ENCODE results near the gene CLSTN2. TPM values are rescaled to one million over a fixed set of nuclear protein-coding genes. Genes with fewer than 3 reads are reported as not detected.

The CLSTN2 gene
- total RNA-seq, 1 donor from 2014 or later = 9.7 TPM

DNA sequence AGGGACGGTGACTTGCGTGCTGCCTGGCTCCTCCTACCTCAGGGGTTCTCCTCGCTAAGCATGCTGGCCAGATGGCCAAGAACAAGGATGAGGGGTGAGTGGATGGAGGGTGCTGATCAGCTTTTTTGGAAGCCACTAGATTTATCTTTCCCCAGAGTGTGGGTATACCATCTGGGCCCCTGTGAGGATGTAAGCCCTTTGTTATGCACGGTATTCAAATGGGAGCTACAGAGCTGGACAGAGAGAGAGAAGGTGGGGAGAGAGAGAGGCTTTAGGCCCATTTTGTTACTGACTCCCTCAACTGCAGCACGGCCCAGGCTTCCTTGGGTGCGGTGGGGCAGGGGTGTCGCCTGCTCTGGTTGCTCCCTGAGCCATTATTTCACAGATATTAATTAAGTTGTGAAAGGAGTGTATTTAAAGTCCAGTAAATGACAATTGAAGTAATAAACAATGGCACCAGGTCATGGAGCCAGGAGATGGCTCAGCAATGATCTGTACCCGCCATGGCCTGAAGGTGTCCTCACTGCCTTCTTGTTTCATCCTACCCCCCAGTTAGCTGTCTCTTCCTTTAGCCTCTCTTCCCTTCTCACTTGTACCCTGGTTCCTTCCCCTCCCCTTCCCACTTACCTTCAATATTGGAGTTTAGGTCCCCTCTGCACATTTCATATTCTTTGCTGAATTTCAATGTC, 158.0 kb downstream of the CLSTN2 start:
- DNase-seq (ENCODE audit: low spot score) = no peak

DNA sequence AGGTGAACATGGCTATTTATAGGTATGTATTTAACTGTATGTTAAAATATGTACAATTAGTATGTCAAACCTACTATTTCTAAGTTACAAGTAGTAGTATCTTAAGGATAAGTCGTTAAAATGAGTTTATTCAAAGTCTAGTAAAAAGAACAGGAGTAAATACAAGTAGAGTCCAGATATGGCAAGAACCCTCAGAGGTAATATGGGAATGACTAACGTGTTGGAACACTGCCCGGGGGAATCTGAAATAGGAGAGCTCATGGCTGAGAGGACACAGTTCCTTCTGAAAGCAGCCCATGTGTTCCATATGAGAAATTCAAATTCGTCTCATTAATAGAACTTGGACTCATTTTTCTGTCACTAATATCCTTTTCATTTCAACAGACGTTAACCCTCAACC, 158.8 kb downstream of the CLSTN2 start:
- DNase-seq (ENCODE audit: low spot score) = peak; percentile 66

DNA sequence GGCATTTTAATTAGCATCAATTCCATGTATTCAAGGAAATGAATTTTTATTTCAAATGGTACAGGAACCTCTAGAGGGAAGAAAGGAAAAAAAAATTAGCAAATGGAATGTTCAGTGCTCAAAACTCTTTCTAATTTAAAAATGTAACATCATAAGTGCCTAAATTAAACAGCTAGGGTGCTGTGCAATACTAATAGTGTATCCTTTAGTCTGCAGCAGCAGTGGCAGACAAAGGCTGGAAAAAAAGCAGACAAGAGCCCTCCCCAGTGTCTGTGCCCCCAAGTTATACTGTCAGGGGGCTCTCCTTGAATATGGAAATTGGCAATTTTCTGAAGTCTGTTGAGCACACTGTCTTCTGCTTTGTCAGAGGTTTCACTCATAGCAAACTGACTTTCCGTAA, 159.5 kb downstream of the CLSTN2 start:
- DNase-seq (ENCODE audit: low spot score) = no peak

DNA sequence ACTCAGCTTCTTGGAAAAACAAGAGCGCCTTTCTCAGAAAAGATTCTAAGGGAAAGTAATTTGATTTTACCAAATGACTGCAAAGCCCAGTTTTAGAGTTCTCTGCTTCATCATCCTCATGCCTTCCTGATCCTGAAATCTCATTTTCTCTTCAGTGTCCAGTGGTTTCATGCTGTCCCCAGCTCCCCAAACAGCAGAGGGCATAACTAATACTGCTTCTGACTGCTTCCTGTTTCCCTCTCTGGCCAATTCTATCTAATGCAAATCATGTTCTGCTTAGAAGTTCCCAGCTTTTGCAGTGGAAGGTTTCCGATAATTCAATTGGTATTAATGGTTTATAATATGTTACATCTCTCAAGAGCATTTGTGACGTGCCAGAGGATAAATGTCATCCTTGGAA, 161.1 kb downstream of the CLSTN2 start:
- DNase-seq (ENCODE audit: low spot score) = no peak

DNA sequence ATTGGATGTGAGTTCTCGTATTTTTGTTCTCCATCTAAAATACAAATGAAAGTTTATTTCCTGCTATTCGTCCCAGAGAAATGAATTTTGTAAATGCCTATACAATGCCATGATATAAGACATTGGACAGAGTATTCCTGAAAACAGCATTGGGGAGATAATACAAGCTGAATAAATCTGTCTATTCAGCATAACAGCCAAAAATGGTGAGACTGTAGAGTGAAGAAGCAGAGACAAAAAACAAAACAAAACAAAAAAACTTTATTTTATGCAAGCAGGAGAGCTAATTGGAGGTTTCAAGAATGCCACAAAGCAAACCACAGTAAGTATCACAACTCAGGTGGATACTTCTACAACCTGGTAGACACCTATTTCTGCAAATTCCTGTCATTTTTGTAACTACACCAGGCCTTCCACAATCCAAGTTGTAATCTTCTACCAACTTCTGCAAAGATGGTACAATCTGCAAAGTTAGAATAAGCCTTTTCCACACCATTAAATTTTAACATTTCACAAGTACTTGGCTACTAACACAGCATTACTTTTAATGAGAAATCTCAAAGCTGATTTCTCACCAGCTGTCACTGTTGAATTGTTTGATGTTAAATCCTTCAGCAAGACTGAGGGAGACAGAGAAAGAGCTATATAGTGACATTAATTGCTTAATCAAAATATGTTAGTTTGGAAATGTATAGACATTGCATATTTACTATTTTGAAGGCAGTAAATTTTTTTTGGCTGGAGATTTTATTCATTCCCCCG, 163.1 kb downstream of the CLSTN2 start:
- no peak for DNase-seq (ENCODE audit: low spot score)

DNA sequence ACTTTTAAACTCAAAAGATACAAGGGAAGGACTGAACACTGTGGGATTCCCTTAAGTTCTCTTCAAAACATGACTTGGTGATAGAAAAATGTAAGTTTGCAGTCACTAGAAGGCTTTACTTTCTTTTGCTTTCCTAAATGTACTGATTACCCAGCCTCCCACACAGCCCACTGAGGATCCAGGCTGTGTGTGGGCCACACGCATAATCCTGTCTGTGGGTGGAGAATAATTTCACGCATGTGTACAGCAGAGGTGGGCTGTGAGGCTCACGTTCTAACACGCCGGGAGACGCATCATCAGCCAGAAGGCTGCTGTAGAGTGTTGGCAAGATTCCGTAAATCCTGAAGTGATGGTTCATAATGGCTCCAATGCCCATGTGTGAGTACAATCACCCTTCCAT, 165.5 kb downstream of the CLSTN2 start:
- DNase-seq (ENCODE audit: low spot score) = no peak

DNA sequence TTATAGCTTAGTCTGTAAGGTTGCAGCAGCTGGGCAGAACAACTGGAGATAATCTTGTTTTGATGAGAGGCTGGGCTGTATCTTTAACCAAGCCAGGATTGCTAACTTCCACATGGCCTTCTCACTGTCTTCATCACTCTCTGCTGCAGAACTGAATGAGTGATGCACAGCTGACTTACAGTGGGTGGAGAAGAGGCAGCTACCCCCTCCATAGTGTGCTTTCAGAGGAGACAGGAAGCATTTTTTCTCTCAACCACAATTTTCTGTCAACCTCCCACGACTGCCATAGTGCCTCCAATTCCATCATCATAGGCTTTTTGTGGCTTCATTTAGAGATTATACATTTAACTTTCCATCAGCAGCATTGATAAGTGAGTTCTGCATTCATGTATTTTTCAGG, 168.2 kb downstream of the CLSTN2 start:
- no peak for DNase-seq (ENCODE audit: low spot score)

DNA sequence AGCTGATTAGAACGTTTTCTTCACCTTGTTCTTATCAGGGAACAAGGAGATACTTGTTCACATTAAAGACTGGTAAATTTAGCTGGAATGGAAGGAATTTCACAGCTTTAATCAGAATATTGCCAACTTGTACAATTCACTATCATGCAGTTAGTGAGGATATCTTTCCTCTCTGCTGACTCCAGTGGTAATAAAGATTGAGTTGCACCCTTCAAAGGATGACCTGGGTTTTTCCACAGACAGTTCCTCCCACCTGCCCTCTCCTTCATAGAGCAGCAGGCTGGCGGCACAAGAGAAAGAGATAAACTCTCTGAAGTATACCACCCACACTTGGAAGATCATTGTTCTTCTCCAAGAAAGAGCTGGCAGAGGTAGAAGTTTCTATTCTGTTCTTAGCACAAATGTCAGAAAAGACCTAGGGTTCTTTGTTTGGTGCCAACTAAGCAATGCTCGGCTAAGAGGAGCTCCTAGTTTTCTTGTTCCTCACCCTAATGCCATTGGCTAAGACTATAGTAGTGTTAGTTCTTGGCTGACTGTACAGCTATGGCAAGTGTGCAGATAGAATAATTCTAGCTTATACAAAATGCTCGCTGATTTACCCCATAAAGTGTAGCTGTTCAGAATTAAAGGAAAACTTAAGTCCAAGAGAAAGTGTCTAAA, 169.1 kb downstream of the CLSTN2 start:
- no peak for DNase-seq (ENCODE audit: low spot score)

DNA sequence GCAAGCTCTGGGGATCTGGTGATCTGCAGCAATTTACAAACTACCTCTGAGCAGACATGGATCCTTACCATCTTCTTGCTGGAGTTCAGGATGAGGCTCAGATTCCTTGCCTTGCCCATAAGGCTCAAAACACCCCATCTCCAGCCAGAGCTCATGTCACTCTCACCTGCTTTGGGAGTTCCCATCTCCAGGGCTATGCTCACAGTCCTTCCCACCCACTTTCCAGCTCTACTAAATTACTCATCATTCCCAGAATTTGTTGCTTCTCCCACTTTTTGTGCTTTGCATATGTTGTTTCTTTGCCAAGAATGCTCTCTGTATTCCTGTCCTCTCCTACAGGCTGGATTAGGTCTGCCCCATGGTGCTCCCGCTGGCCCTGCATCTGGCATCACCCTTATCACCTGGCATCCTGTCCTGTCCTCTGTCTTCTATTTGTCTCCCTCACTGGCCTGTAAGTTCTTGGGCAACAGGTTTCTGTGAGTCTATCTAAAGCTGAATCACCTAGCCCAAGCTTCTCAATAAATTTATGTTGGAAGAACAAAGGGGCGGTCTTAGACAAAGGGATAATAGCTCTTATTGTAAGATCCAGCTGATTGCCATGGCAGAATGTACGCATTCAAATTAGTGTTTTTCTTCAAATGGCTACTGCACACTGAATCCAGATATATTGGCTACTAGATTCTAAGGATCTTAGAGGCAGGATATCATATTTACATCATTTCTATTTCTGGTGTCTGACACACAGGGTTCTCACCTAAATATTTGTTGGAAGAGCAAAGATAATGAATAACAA, 179.2 kb downstream of the CLSTN2 start:
- no peak for DNase-seq (ENCODE audit: low spot score)

DNA sequence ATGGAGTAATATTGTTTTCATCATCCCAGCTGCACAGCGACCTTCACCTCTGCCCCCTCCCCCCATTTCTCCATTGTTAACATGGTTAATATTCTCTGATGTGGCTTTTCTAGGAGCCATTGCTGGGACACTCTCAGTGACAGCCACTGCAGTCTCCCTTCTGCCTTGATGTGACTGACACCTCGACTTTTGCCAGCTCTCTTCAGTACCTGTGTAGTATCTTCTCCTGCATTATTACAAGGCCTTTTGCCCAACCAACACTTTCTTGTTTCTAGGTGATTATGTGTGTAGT, 179.8 kb downstream of the CLSTN2 start:
- no peak for DNase-seq (ENCODE audit: low spot score)

DNA sequence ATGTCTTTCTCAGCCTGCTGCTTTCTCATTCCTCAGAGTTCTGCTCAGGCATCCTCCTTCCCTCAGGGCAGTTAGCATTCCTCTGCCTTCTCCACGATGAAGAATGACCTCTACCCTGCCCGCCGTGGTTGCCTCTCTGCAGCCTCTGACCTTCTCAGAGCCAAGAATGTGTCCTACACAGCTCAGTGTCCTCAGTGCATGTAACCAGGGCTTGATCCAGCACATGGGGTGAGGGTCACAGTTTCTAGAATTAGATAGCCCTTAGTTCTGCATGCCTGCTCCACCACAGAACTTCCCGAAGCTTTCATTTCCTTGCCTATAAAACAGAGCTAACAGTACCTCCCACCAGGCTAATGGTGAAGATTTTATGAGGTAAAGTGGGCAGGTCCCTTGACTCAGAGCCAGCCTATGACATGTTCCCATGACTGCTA, 182.1 kb downstream of the CLSTN2 start:
- no peak for DNase-seq (ENCODE audit: low spot score)

DNA sequence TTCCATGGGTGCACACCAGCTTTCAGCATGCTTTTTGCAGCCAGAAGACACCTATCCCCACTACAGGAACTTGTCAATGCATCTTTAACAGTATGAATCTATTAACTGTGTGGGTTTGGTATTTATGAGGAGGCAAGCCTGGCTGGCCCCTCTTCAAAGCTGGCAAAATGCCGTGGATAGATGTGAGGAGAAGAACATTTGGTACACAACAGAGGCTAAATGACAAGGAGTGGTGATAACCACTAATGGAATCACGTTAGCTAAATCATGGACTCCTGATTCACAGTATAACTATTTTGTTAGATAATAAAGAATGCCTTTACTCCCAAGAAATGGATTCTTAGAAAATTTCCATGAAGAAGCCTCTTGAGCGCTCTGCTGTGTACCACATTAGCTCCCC, 187.2 kb downstream of the CLSTN2 start:
- DNase-seq (ENCODE audit: low spot score) = no peak

DNA sequence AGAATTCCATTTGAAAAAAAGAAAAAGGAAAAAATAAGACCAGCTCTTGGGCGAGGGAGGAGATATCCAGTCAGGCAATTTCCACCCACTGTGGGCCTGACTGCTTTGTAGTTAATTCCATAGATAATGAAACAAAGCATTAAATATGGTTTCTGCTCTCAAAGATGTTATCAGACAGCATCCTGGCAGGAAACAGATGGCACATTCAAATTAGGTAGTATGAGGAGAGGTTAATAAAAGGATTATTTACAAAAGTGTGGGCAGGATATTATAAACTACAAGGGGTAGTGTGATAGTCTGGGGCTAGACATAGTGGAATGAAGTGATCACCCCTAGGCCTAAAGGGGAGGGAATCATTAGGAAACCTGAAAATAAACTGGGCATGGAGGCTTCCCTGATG, 193.2 kb downstream of the CLSTN2 start:
- no peak for DNase-seq (ENCODE audit: low spot score)

DNA sequence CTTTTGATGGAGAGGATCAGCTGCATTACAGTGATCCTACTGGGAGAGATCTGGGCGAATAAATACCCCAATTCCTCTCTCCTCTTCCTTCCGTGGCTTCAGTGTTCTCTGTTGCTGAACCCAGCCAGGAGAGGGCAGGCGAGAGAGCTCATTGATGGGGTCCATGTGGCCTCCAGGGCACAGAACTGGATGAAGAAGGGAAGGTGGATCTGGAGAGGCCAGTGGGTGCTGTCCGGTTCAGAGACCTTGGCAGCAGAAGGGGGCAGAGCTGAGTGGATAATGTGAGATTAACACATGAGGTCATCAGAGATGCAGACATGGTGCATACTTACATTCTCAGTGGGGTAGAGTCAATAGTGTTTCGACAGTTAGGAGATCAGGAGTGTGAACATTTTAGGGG, 193.6 kb downstream of the CLSTN2 start:
- DNase-seq (ENCODE audit: low spot score) = no peak

DNA sequence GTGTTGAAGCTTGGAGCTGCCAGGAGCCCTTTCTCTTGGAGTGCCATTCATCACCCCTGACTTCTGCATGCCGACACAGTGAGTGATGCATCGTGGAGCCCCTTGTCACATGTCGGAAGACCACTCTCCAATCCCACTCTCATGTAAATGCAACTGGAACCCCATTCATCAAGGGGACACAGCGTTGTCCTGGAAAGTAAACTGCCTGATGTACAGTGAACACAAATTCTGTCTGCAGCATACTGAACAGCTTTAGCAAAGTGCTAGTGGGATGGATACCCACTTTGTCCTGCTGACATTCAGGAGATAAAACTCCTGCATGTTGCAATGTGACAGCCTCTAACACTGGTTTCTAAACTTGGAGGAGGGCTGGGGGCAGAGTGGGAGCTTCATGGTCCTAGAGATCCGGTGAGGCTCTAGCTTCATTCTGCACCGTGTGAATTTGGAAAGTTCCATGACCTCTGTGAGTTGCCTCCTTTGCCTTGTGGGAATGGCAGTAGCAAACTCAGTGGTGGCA, 194.8 kb downstream of the CLSTN2 start:
- no peak for DNase-seq (ENCODE audit: low spot score)

DNA sequence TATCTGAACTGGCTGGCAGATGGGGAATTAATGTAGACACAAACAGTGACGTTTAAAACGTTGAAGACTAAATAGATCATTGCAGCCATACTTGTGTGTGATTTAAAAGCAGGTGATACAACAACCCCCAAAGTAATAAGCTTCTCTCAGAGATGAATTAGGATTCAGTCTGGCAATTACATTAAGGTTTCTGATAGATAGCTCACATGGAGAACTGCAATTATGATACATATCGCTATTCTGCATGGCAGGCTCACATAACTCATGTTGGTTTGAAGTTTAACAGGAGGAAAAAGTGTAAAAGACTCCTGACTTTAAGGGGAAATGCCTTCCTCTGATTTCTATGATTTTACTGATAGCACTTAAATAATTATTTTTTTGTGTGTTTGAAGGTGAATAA, 196.9 kb downstream of the CLSTN2 start:
- DNase-seq (ENCODE audit: low spot score) = no peak

DNA sequence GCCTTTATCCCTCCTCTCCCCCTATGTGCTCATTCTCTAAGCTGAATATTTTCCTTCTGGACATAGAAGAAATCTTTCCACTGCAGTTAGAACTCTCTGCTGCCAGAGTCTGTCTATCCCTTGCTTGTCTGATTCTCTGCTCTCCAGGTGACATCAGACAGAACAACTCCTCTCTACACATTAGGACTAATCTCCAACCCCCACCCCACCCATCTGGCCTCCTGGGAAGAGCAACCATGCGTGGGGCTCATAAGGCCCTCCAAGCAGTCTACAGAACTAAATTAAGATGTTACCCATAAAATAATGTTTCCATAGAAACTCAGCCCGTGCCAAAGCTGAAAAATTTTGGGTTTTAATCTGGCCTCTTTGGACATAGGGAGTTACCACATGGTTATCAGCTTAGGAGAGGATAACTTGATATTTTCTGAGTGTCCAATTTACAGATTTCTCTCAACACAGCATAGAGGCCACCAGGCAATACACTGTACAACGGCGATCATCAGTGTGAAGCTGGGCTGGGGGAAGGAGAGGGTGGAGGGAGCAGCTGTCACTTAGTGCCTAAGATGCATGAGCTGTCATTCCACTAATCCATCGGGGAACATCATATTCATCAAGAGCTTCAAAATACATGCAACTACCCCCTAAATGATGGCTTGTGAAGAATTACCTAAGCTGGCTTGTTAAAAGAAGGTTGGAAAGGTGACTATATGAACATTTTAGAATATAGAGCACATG, 199.4 kb downstream of the CLSTN2 start:
- no peak for DNase-seq (ENCODE audit: low spot score)

DNA sequence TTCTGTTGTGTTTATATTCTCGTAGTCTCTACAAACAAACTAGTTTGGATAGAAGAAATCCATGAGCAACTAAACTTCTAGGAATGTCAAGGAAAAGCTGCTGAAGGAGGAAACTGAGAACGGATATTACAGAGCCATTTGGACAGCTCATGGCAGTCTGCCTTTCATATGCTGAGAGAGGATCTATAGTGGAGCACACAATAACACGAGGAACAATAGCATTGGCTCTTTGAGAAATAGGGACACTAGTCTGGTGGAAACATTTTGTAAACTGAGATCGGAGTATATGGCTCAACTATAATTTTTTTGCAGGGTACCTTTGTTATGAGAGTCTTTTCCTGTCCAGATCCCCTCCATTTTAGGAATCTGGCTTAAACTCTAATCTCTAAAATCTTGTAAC, 200.5 kb downstream of the CLSTN2 start:
- no peak for DNase-seq (ENCODE audit: low spot score)

DNA sequence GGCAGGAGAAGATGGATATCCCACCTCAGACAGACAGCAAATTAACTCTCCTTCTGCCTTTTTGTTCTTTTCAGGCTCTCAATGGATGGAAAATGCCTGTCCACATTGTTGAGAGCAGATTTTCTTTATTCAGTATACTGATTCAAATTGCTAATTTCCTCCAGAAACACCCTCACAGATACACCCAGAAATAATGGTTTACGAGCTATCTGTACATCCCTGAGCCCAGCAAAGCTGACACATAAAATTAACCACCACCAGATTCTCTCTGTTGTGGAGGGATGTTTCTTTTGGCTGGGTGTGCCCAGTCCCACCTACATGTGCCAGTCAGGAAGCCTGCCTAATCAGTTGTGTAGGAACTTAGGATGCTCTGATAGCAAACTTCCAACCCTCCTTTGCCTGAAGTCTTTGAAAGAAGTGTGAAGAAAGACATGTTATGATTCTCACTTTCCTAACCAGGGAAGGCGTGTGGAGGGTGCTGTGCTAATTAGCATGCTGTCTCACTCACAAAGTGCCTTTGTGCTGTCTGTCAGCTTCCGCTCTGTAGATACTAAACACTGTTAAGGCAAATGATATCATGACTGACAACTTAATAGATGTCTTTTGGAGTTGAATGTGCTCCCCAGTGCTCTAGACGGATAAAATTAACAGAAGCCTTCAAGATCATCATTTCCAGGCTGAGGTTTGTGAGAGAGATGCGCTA, 208.5 kb downstream of the CLSTN2 start:
- DNase-seq (ENCODE audit: low spot score) = no peak

DNA sequence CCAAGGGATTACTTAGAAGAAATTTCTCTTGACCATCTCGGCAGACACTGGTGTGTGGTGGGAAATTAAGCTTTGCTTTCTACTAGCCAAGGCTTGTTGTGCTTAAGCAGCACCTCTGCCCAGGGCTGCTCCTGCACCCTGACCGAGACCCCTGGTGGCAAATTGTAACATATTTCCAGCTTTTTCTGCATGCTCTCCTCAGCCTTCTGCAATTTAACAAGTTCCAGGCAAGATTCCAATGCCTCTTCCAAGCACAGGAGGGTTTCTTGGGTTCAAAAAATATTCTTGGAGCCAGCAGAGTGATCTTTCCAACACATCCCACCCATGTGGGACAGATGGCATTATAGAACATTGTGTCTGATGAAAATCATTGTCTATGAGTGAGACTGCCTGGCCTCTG, 210.5 kb downstream of the CLSTN2 start:
- DNase-seq (ENCODE audit: low spot score) = no peak

DNA sequence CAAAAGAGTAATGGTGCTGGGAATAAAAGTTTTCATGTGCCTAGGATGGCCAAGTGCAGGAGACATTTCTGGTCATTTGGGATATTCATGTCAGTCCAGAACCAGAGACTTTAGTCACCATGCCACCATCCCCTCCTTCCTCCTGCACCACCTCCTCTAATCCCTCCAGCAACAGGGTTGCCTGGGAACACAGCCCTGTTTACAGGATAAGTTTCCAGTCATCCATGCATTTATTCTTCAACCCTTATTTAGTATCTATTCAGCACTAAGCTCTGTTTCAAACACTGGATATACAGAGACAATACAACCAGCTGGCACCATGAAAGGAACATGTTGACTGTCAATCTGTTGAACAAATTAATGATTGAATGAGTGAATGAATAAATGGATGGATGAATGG, 211.7 kb downstream of the CLSTN2 start:
- DNase-seq (ENCODE audit: low spot score) = no peak
